Hypothalamus (tissue), 51 donors: Measurements from ENCODE around the gene CCL20.
"Not testable (repeated sequence)": the region's sequence is repeated elsewhere in the genome, so short reads cannot be mapped to it uniquely, and the experiment has no call there.

Source experiments
- DNase-seq, 51 donors: peaks; one replicate each; lab custom pipeline; 2025; lab: John Stamatoyannopoulos, UW

Gene CCL20

GRCh38 chr2:227813562-227814353 is at the start of gene CCL20:
CCL20 (plus strand) TSS chr2:227813842; CDS start chr2:227813912, 70 bp downstream.
- DNase-seq: no peak

GRCh38 chr2:227765788-227766372 is 47.8 kb upstream of the CCL20 start:
- no peak for DNase-seq

- peak; percentile 4 to 81 (median 56) for DNase-seq
Measured at GRCh38 chr2:227766373-227766883, 47.2 kb upstream of the CCL20 start.

GRCh38 chr2:227767830-227768229 is 45.8 kb upstream of the CCL20 start:
- no peak for DNase-seq

GRCh38 chr2:227772197-227772661 is 41.4 kb upstream of the CCL20 start:
- DNase-seq: no peak

GRCh38 chr2:227772932-227773331 is 40.7 kb upstream of the CCL20 start:
- no peak for DNase-seq

GRCh38 chr2:227774011-227774624 is 39.5 kb upstream of the CCL20 start:
- no peak for DNase-seq

- no peak for DNase-seq
Measured at GRCh38 chr2:227774895-227775842, 38.5 kb upstream of the CCL20 start.

GRCh38 chr2:227780981-227781615 is 32.5 kb upstream of the CCL20 start:
- DNase-seq: no peak

- DNase-seq: no peak
Measured at GRCh38 chr2:227781841-227782240, 31.8 kb upstream of the CCL20 start.

- DNase-seq: no peak
Measured at GRCh38 chr2:227782804-227783203, 30.8 kb upstream of the CCL20 start.

GRCh38 chr2:227783404-227784138 is 30.1 kb upstream of the CCL20 start:
- DNase-seq: no peak

GRCh38 chr2:227785293-227785692 is 28.3 kb upstream of the CCL20 start:
- no peak for DNase-seq

GRCh38 chr2:227788561-227789018 is 25.1 kb upstream of the CCL20 start:
- DNase-seq: no peak

- DNase-seq: no peak
Measured at GRCh38 chr2:227789803-227790202, 23.8 kb upstream of the CCL20 start.

GRCh38 chr2:227793148-227793712 is 20.4 kb upstream of the CCL20 start:
- no peak for DNase-seq

GRCh38 chr2:227796045-227796711 is 17.5 kb upstream of the CCL20 start:
- no peak for DNase-seq

- not testable (repeated sequence) for DNase-seq
Measured at GRCh38 chr2:227796768-227797167, 16.9 kb upstream of the CCL20 start.
